SK-N-MC (cell line): Measurements from ENCODE around the gene ST6GAL2.

Source experiments
- DNase-seq: peaks from one replicate; pipeline ENCODE4 v3.0.0-alpha.2; 2011; ENCODE audit warnings: low read depth, low spot score
- H3K27ac ChIP-seq: fragments of 200-600 bp; sonication (generic); 2 replicates; pipeline ENCODE4 v1.5.1; 2016; ENCODE audit warnings: mixed run types
- H3K36me3 ChIP-seq: fragments of 200-600 bp; sonication (generic); 2 replicates; pipeline ENCODE4 v1.6.1; 2017; ENCODE audit warnings: antibody characterized with exemption, low read length, mixed read lengths; ENCODE audit not compliant: insufficient read depth
- H3K4me3 ChIP-seq: fragments of 200-600 bp; sonication (generic); 2 replicates; pipeline ENCODE4 v1.5.1; 2016
- H3K9ac ChIP-seq: fragments of 200-600 bp; sonication (generic); 2 replicates; pipeline ENCODE4 v1.8.0; 2017; ENCODE audit warnings: mixed run types, mixed read lengths; ENCODE audit not compliant: insufficient read length
- H3K9me3 ChIP-seq: fragments of 200-600 bp; sonication (generic); 2 replicates; pipeline ENCODE4 v1.6.1; 2017; ENCODE audit warnings: low read depth, mild to moderate bottlenecking, antibody characterized with exemption, low read length, moderate library complexity, mixed read lengths
- EZH2 ChIP-seq: fragments of 200-600 bp; sonication (generic); IDR thresholded peaks from one replicate; pipeline ENCODE4 v1.6.1; 2017; ENCODE audit warnings: antibody characterized with exemption
- FOXP2 ChIP-seq: optimal IDR thresholded peaks from 2 replicates; pipeline ENCODE3; 2011; ENCODE audit warnings: mild to moderate bottlenecking, moderate library complexity; ENCODE audit not compliant: insufficient read depth; ENCODE audit errors: extremely low read length, control extremely low read depth
- POLR2AphosphoS5 ChIP-seq: IDR thresholded peaks from 2 replicates; pipeline ENCODE4 v1.6.1; 2012; ENCODE audit warnings: mild to moderate bottlenecking, low read depth, low read length, borderline replicate concordance

ST6GAL2 gene

DNA sequence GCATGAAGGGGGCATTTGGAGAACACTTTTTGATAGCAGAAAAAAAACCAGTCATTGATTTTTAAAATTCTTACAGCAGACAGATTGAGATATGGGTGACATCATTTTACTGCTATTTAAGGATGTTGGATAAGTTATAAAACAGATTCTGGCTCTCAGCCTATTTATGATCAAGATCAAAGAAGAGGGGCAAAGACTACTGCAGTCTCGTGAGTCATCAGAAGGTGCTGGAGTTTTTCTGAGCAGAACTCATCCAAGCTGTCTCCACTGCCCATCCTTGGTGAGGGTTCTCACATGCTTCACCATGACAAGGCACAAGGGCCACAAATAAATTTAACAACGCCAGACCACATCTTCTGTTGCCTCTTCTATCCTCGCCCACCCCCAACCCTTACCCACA is 58.8 kb downstream of the ST6GAL2 start:
- no peak for TF ChIP-seq FOXP2
- no peak for TF ChIP-seq EZH2
- no peak for TF ChIP-seq POLR2AphosphoS5
- Histone ChIP-seq H3K4me3 (no peak overlapping the region), H3K27ac (no peak overlapping the region), H3K9ac (no peak overlapping the region), H3K36me3 (no peaks in the 10 kb centered on the region), H3K9me3 (no peaks in the 10 kb centered on the region)
- no peak for DNase-seq

DNA sequence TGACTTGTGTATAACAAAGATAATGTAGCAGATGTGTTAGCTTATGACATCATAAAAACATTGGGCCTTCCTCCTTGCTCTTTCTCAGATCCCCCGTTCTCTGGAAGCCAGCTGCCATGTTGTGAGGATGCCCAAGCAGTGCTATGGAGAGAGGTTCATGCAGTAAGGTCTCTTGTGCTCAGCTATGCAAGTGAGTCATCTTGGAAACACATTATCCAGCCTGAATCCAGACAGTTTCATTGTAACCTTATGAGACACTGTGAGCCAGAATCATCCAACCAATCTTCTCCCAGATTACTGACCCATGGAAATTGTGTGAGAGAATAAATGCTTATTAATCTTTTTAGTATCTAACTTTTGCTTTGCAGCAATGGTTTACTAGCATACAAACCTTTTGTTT is 60.8 kb downstream of the ST6GAL2 start:
- TF ChIP-seq FOXP2 (no peak), EZH2 (no peak), POLR2AphosphoS5 (no peak)
- Histone ChIP-seq H3K9me3 (no peaks in the 10 kb centered on the region), H3K36me3 (no peaks in the 10 kb centered on the region), H3K4me3 (no peak overlapping the region), H3K27ac (no peak overlapping the region), H3K9ac (no peak overlapping the region)
- DNase-seq, result no peak

DNA sequence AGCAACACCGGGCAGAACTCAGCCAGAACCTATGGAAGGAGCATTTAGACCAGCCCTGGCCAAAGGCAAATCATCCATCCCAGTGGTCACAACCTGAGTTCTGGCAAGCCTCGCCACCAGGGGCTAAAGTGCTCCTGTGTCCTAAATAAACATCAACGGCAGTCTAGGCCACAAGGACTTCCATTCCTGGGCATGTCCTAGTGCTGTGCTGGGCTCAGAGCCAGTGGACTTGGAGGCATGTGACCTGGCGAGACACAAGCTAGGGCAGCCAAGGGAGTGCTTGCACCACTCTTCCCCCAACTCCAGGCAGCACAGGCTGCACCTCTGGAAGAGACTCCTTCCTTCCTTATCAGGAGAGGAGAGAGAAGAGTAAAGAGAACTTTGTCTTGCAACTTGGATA is 69.0 kb downstream of the ST6GAL2 start:
- no peak for DNase-seq

DNA sequence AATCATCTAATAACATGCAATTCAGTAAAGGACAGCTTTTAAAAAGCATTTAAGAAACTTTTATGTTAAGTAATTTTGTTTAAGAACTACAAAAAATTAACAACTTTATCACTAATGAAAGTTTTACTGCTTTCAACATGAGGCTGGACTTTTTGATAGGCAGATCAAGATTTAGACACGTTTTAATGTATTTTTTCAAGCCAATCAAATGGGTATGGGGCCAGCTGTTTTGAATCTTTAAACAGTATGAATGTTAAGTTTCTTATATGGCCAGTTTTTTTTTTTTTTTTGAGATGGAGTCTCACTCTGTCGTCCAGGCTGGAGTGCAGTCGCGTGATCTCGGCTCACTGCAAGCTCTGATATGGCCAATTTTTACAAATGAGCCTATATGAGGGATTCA is 73.1 kb downstream of the ST6GAL2 start:
- no peak overlapping the region for H3K9ac ChIP-seq
- H3K27ac ChIP-seq, result no peak overlapping the region
- no peak overlapping the region for H3K4me3 ChIP-seq

More for the DNA sequence above, 69.0 kb downstream of the ST6GAL2 start:
- no peak overlapping the region for H3K27ac ChIP-seq
- no peaks in the 10 kb centered on the region for H3K9me3 ChIP-seq
- TF ChIP-seq FOXP2 (no peak), POLR2AphosphoS5 (no peak), EZH2 (no peak)
- H3K9ac ChIP-seq, result no peak overlapping the region
- no peaks in the 10 kb centered on the region for H3K36me3 ChIP-seq
- no peak overlapping the region for H3K4me3 ChIP-seq

DNA sequence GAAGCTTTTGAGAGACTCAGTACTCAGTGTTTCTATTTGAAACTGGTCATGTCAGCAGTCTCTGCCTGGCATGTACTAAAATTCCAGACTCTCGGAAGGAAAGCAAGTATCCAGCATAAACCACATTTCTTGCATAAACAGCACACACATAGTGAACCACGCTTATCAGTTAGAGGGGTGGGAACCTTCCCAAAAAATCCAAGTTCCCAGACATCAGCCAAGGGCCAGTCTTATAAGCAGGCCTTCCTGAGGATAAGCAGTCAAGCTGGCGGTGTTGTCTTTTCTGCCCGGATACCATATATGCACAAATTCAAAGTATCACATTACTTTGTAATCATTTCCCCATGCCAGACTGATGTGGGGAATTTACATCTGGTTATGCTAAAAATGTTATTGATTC is 73.6 kb downstream of the ST6GAL2 start:
- H3K27ac ChIP-seq, result no peak overlapping the region
- no peak overlapping the region for H3K9ac ChIP-seq
- no peaks in the 10 kb centered on the region for H3K36me3 ChIP-seq
- no peaks in the 10 kb centered on the region for H3K9me3 ChIP-seq
- TF ChIP-seq FOXP2 (no peak), POLR2AphosphoS5 (no peak), EZH2 (no peak)
- DNase-seq, result no peak
- H3K4me3 ChIP-seq, result no peak overlapping the region

More for the DNA sequence above, 73.1 kb downstream of the ST6GAL2 start:
- DNase-seq, result no peak
- no peaks in the 10 kb centered on the region for H3K9me3 ChIP-seq
- H3K36me3 ChIP-seq, result no peaks in the 10 kb centered on the region
- TF ChIP-seq FOXP2, result no peak
- no peak for TF ChIP-seq POLR2AphosphoS5
- TF ChIP-seq EZH2, result no peak

DNA sequence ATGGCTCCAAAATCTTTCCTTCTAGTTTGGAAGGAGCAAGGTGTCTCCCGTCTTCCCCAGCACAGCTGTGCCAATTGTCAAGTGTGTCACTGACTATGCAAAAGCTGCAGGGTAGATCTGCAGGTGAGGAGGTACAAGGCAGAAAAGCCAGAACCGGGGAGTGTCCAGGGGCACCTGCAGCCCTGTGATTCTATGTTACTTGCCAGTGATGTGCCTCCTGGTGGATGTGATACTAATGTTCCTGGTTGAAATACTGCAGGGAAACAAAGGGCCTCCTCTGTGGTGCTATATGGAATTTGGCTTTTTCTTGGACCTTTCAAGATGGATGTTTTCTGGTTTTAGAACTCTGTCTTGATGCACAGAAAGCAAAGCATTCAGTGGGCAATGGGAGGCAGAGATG is 80.3 kb downstream of the ST6GAL2 start:
- no peak for TF ChIP-seq EZH2
- TF ChIP-seq FOXP2, result no peak
- no peak for TF ChIP-seq POLR2AphosphoS5
- DNase-seq, result no peak
- H3K9ac ChIP-seq, result no peak overlapping the region

DNA sequence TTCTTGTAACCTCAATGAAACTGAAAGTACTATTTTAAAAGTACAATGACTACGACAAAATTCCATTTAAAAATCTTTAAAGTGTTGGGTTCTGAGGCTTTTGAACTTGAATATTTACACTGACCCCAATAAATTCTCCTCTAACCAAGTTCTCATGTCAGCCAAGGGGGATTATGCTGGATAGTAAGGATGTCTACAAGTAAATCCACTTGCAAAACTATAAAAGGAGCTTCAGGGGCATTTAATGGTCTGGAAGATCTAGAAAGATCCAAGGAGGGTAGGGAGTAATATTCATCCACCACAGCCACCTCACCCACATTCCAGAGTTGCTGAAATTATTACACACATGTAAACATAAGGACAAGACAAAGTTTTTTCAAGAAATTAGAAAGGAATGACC is 81.8 kb downstream of the ST6GAL2 start:
- H3K9me3 ChIP-seq, result no peaks in the 10 kb centered on the region
- no peak for TF ChIP-seq EZH2
- no peak for TF ChIP-seq POLR2AphosphoS5
- no peak for TF ChIP-seq FOXP2
- no peak overlapping the region for H3K27ac ChIP-seq
- no peaks in the 10 kb centered on the region for H3K36me3 ChIP-seq
- DNase-seq, result no peak
- H3K4me3 ChIP-seq, result no peak overlapping the region
- no peak overlapping the region for H3K9ac ChIP-seq

More for the DNA sequence above, 80.3 kb downstream of the ST6GAL2 start:
- Histone ChIP-seq H3K36me3 (no peaks in the 10 kb centered on the region), H3K9me3 (no peaks in the 10 kb centered on the region), H3K27ac (no peak overlapping the region), H3K4me3 (no peak overlapping the region)

DNA sequence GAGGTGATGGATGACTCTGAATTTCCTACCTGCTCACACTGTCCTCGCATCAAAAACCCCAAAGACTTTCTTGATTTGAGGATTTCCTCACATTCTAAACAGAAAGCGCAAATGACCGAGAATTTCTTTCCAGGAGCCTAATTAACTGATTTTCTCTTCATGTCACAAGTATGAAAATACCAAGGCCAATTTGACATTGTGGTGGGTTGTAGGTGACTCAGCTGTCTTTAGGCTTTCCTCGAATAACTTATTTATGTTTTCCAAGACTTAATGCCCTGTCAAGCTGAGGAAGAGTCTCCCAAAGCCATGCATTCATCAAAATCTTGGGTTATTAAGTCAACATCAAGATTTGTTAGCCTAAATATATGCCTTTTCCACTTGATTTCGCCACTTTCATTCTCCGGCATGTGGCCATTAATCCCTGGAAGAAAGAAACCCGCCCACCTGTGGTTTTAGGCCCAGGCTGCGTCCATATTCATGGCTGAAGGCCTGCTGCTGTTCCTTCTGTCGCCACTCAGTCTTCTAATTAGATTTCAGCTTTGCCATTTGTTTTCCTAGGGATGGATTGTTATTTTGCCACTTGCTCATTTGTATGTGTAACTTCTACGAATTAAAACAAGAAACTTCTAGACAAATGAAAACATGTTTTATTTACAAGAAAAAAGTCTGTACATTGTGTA is 84.9 kb downstream of the ST6GAL2 start:
- Histone ChIP-seq H3K9me3 (no peaks in the 10 kb centered on the region), H3K4me3 (no peak overlapping the region), H3K9ac (no peak overlapping the region), H3K27ac (no peak overlapping the region), H3K36me3 (no peaks in the 10 kb centered on the region)
- TF ChIP-seq POLR2AphosphoS5 (no peak), FOXP2 (no peak), EZH2 (no peak)
- no peak for DNase-seq

DNA sequence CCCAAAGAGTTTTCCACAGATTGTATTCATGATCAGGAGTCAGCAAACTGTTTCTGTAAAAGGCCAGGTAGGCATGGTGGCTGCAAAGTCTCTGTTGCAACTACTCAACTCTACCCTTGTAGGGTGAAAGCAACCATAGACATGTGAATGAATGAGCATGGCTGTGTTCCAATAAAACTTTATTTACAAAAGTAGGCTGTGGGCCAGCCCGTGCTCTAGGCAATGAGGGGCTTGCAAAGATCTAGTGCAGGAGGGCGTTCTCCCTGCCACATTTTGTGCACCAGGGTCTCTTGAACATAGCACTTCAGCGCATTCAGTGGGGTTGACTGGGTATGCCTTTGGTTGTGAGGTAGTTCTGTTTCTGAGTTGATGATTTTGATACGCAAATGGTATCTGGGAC is 85.8 kb downstream of the ST6GAL2 start:
- Histone ChIP-seq H3K4me3 (no peak overlapping the region), H3K36me3 (no peaks in the 10 kb centered on the region), H3K9ac (no peak overlapping the region), H3K9me3 (no peaks in the 10 kb centered on the region), H3K27ac (no peak overlapping the region)
- no peak for DNase-seq
- no peak for TF ChIP-seq FOXP2
